NCI-H2171 (cell line): ENCODE results near the gene PRCD.

Experiments used
- DNase-seq: peaks from one replicate; lab custom pipeline; 2025; lab: John Stamatoyannopoulos, UW

The PRCD gene

GRCh38 chr17:76539631-76540271 is at the start of gene PRCD:
Gene PRCD, plus strand, starts transcription at chr17:76540044. Its CDS starts 98 bp downstream, at chr17:76540142.
- DNase-seq: no peak

- DNase-seq: no peak
Measured at GRCh38 chr17:76490112-76490710, 49.6 kb upstream of the PRCD start.

GRCh38 chr17:76491271-76492122 is 48.3 kb upstream of the PRCD start:
- no peak for DNase-seq

- no peak for DNase-seq
Measured at GRCh38 chr17:76492123-76492988, 47.5 kb upstream of the PRCD start.

- DNase-seq: no peak
Measured at GRCh38 chr17:76492989-76493501, 46.8 kb upstream of the PRCD start.

GRCh38 chr17:76493505-76494167 is 46.2 kb upstream of the PRCD start:
- DNase-seq: no peak

- DNase-seq: no peak
Measured at GRCh38 chr17:76495663-76496400, 44.0 kb upstream of the PRCD start.

GRCh38 chr17:76496464-76496863 is 43.4 kb upstream of the PRCD start:
- no peak for DNase-seq

GRCh38 chr17:76497699-76497978 is 42.2 kb upstream of the PRCD start:
- DNase-seq: no peak

GRCh38 chr17:76497979-76498875 is 41.6 kb upstream of the PRCD start:
- peak; percentile 96 for DNase-seq

- no peak for DNase-seq
Measured at GRCh38 chr17:76498876-76499251, 41.0 kb upstream of the PRCD start.

- DNase-seq: no peak
Measured at GRCh38 chr17:76499267-76499667, 40.6 kb upstream of the PRCD start.

GRCh38 chr17:76500074-76500746 is 39.6 kb upstream of the PRCD start:
- no peak for DNase-seq

GRCh38 chr17:76500747-76501017 is 39.2 kb upstream of the PRCD start:
- no peak for DNase-seq

- DNase-seq: peak; percentile 80
Measured at GRCh38 chr17:76501018-76501826, 38.6 kb upstream of the PRCD start, which contains the start of gene RHBDF2. Gene RHBDF2, minus strand, starts transcription at chr17:76501423. Its CDS starts 19,899 bp downstream, at chr17:76481524.

GRCh38 chr17:76501827-76502307 is 38.0 kb upstream of the PRCD start:
- DNase-seq: no peak

GRCh38 chr17:76502341-76503211 is 37.3 kb upstream of the PRCD start:
- no peak for DNase-seq
